NCI-H345 (cell line): Measurements from ENCODE around the gene CCL24.
"Not testable (repeated sequence)": the region's sequence is repeated elsewhere in the genome, so short reads cannot be mapped to it uniquely, and the experiment has no call there.

Experiments used
- DNase-seq: peaks from one replicate; lab custom pipeline; 2025; lab: John Stamatoyannopoulos, UW

The CCL24 gene, protein sequence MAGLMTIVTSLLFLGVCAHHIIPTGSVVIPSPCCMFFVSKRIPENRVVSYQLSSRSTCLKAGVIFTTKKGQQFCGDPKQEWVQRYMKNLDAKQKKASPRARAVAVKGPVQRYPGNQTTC

DNA sequence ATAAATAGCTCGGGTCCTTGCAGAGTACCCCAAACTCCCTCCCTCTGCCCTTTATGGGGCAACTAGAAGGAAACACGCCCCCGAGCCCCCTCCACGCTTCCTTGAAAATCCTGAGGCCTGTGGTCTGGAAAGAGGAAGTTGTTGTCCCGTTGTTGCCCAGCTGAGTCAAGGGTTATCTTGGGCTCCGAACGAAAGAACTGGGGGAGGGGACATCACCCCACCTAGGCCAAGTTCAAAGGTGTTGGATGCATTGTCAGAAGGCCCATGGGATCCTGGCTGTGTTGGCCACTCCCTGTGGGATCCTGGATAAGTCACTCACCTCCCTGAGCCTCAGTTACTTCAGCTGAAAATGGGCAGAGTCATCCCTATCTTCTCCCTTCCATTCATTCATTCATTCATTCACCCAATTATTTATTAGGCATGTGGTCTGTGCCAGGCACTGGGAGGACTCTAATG lies at the start of gene CCL24:
Gene CCL24 (minus strand): TSS at position 26 of the 456 bp plus-strand sequence. CDS start 91 bp downstream, outside the sequence.
- no peak for DNase-seq

DNA sequence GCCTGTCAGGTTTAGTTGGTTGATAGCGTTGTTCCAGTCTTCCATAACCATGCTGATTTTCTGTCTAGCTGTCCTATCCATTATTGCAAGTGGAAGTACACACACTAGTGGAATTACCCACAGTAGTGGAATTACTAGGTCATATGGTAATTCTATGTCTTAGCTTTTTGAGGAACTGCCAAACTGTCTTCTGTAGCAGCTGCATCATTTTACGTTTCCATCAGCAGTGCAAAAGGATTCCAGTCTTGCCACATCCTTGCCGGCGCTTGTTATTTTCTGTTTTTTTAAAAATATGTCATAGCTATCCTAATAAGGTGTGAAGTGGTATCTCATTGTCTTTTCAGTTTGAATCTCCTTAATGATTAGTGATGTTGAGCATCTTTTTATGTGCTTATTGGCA lies 48.0 kb upstream of the CCL24 start:
- DNase-seq: no peak

DNA sequence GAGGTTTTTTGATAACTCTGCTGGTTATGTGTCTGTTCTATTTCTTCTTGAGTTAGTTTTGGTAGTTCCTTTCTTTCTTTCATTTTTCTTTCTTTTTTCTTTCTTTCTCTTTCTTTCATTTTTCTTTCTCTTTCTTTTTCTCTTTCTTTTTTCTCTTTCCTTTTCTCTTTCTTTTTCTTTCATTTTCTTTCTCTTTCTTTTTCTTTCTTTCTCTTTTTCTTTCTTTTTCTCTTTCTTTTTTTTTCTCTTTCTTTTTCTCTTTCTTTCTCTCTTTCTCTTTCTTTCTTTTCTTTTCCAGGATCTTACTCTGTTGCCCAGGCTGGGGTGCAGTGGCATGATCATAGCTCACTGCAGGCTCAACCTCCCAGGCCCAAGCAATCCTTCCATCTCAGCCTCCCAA lies 44.8 kb upstream of the CCL24 start:
- no peak for DNase-seq

DNA sequence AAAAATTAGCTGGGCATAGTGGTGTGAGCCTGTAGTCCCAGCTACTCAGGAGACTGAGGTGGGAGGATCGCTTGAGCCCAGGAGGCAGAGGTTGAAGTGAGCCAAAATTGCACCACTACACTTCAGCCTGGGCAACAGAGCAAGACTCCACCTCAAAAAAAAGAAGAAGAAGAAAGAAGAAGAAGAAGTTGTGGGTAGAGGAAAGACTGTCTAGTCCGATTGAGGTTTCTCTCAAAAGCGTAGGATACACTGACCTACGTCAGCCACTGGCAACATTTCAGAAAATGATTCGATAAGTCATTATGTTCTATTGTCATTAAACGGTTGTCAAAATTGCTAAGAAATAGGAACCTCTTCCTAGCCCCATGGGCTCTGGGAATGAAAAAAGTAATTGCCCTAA lies 42.9 kb upstream of the CCL24 start:
- DNase-seq: no peak

DNA sequence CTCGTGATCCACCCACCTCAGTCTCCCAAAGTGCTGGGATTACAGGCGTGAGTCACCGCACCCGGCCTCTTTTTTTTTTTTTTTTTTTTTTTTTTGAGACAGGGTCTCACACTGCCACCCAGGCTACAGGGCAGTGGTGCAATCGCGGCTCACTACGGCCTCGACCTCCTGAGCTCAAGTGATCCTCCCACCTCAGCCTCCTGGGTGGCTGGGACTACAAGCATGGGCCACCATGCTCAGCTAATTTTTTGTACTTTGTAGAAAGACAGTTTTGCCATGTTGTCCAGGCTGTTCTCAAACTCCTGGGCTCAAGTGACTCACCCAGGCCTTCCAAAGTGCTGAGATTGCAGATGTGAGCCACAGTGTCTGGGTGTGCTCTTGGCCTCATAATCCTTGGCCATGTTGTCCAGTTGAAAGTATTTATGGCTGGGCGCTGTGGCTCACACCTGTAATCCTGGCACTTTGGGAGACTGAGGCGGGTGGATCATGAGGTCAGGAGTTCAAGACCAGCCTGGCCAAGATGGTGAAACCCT lies 41.3 kb upstream of the CCL24 start:
- DNase-seq: not testable (repeated sequence)

DNA sequence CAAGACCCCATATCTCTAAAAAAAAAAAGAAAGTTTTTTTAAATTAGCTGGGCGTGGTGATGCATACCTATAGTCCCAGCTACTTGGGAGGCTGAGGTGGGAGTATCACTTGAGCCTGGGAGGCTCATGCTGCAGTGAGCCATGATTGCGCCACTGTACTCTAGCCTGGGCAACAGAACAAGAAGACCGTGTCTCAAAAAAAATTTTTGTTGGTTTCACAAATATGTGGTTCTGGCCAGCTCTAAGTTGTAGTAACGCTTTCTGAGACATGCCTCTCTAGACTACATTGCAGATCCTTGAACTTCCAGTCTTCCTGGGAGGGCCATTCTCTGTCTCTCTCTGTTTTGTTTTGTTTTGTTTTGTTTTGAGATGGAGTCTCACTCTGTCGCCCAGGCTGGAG lies 40.6 kb upstream of the CCL24 start:
- DNase-seq: no peak

DNA sequence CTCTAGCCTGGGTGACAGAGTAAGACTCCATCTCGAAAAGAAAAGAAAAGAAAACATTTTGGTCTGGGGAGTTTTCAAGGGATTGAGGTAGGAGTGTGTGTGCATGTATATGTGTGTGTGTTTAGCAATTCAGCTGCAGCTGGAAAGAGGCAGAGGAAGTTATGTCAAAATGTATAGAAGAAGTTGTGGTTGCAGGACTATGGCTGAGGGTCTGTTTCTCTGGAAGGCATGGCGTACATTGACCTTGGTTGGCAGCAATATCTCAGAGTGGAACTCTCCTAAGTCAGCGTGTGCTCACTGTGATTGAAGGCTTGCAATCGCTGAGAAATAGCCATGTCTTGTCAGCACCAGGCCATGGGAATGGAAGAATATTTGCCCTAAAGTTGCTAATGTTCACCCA lies 36.6 kb upstream of the CCL24 start:
- DNase-seq: no peak

DNA sequence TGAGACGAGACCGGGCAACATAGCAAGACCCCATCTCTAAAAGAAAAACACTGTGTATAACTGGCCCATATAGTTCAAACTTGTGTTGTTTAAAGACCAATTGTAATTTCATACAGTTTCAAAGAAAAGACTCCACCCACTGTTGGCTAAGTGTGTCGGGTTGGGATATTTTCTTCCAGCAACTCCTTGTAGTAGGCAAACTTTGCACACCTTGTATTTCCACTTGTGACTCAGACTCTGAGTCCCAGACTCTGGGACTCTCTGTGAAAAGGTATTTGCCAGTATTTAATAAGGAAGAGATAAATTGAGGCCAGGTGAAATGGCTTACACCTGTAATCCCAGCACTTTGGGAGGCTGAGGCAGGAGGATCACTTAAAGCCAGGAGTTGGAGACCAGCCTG lies 36.0 kb upstream of the CCL24 start:
- DNase-seq: no peak

DNA sequence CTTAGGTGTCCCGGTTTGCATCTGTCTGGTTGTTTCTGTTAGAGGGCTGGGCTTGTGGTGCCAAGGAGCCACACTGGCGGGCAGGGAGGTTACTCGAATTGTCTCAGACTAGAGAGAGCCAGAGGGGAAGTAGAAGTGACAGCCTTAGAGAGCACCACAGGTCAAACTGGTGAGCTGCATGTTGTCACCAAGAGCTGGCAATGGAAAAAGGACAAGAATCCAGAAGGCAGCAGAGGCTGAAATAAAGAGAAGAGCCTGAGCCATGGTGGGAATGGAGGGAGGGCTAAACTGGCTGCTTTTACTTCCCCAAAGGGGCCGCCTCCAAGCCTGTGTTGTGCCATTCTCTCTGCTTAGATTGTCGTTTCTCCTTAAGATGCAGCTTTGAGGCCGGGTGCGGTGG lies 34.1 kb upstream of the CCL24 start:
- DNase-seq: no peak

DNA sequence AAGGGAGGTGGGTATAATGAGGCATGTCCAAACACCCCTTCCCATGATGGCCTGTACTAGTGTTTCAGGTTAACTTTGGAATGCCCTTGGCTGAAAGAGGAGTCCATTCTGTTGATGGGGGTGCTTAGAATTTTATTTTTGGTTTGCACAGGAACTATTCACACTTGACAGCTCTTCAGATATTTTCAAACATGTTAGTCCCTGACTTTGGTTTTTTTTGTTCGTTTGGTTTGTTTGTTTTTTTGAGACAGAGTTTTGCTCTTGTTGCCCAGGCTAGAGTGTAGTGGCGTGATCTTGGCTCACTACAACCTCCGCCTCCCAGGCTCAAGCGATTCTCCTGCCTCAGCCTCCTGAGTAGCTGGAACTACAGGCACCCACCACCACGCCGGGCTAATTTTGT lies 31.5 kb upstream of the CCL24 start:
- not testable (repeated sequence) for DNase-seq

DNA sequence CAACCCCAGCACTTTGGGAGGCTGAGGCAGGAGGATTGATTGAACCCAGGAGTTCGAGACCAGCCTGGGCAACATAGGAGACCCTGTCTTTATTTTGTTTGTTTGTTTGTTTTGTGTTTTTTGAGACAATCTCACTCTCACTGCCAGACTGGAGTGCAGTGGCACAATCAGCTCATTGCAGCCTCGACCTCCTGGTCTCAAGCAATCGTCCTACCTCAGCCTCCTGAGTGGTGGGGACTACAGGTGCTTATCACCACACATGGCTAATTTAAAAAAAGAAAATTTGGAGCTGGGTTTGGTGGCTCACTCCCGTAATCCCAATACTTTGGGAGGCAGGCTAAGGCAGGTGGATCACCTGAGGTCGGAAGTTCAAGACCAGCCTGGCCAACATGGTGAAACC lies 30.6 kb upstream of the CCL24 start:
- no peak for DNase-seq

DNA sequence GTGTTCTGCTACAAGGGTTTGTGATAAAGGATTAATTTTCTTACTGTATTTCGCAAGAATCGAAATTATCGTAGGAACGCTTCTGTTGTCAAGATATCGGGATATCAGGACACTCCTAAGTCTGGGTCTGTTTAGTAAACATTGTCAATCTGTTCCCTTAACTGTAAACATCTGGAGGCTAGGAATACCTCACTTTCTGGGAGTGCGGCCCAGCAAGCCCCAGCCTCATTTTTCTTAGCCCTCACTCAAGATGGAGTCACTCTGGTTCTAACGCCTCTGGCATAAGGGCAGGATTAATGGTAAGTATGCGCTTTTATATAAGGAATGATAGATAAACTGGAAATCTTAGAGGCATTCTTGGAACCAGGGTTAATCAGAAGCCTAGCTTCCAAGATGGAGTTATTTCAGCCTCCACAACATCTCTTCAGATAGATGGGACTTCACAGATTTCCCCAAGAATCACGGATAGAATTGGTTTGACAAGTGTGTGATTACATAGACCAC lies 30.1 kb upstream of the CCL24 start:
- no peak for DNase-seq

DNA sequence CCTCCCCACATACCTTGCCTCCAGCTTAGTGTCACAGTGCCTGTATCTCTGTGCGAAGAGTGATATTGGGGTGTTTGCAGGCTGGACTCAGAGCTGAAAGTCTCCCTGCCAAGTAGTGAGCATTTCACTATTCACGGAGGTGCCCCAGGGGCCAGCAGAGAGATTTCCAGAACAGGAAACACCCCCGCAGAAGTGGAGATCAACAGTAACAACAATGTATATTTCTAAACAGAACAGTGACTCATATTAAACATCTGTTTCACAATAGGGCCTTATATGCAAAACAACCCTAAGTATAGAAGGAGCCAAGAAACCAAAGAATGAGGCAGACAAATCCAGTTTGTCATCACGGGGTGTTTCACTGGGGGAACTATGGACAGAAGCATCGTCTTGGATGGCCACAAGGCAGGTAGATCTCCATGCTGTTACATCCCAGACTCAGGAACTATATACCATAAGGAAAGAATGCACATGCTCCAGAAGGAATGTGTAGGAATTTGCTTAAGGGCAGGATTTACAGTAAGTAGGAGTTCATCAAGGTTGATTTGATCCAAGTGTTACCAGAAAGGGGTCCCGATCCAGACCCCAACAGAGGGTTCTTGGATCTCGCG lies 29.3 kb upstream of the CCL24 start:
- DNase-seq: no peak

DNA sequence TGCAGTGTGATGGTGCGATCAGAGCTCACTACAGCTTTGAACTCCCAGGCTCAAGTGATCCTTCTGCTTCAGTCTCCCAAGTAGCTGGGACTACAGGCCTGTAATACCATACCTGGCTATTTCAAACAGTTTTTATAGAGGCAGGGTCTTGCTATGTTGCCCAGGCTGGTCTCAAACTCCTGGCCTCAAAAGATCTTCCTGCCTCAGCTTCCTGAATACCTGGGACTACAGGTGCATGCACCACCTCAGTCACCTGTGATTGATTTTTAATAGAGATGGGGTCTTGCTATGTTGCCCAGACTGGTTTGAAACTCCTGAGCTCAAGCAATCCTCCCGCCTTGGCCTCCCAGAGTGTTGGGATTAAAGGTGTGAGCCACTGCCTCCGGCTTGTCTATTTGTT lies 26.4 kb upstream of the CCL24 start:
- DNase-seq: no peak

DNA sequence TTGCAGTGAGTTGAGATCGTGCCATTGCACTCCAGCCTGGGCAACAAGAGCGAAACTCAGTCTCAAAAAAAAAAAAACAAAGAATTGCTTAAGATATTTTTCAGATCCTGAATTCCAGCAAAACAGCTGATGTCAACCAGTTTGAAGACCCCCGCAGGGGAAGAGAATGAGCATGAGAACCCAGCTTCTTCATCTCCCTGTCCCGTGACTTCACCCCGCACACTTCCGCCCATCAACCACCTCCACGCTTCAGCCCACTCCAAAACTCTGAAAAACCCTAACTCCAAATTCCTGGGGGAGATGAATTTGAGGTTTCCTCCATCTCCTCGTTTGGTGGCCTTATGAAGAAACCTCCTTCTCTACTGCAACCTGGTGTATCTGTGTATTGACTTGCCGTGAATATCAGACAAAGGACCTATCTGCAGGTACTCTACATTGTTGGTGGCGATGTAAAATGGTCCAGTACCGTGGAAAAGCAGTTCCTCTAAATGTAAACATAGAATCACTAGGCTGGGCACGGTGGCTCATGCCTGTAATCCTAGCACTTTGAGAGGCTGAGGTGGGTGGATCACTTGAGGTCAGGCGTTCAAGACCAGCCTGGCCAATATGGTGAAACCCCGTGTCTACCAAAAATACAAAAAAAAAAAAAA lies 24.8 kb upstream of the CCL24 start:
- DNase-seq: not testable (repeated sequence)

DNA sequence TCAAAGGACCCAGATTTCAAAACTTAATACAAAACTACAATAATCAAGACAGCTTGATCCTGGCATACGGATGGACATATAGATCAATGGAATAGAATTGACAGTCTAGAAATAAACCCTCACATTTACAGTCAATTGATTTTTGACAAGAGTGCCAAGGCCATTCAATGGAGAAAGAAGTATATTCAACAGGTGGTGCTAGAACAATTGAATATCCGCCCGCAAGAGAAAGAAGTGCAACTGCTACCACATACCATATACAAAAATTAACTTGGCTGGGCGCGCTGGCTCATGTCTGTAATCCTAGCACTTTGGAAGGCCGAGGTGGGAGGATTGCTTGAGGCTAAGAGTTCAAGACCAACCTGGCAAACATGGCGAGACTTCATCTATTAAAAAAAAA lies 23.2 kb upstream of the CCL24 start:
- no peak for DNase-seq

DNA sequence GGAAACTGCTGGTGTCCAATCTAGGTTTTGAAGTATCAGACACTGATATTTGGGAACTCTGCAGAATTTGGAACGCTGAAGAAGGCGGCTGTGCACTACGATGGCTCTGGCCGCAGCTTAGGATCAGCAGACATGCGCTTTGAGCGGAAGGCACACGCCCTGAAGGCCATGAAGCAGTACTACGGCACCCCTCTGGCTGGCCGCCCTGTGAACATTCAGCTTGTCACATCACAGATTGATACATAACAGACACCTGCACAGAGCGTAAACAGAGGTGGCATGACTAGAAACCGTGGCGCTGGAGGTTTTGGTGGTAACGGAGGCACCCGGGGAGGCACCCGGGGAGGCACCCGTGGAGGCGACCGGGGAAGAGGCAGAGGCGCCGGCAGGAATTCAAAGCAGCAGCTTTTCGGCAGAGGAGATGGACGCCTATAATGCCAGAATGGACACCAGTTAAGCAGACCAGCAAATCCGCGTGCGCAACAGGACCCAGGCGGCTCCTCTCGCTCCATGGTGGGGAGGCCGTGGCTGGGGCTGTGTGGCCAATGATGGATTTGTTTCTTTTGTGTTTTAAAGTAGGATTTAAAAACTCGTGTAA lies 22.2 kb upstream of the CCL24 start:
- peak; percentile 27 for DNase-seq

DNA sequence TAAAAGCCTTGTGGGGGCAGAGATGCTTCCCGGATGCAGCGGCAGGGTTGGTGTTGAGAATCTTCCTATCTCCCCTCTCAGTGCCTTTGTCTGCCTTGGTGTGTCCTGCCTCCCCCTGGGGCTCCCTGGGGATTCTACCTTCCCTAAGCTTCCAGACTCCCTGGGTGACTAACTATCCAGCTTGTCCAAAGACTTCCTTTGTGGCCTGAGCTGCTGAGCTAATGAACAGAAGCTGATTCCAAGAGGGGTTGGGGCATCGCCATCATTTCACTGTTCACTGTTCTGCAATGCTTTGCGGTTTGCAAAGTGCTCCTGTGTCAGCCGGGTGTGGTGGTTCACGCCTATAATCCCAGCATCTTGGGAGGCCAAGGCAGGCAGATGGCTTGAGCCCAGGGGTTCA lies 20.1 kb upstream of the CCL24 start:
- not testable (repeated sequence) for DNase-seq

DNA sequence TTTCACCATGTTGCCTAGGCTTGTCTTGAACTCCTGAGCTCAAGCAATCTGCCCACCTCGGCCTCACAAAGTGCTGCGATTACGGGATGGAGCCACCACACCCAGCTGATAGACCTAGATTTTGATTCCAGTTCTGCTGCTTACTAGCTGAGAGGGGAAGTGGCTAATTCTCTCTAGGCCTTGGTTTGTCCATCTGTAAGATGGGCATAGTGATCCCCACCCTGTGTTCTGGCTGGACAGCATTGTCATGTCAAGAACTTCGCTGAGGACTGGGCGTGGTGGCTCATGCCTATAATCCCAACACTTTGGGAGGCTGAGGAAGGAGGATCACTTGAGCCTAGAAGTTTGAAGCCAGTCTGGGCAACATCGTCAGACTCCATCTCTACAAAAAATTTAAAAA lies 17.4 kb upstream of the CCL24 start:
- no peak for DNase-seq

DNA sequence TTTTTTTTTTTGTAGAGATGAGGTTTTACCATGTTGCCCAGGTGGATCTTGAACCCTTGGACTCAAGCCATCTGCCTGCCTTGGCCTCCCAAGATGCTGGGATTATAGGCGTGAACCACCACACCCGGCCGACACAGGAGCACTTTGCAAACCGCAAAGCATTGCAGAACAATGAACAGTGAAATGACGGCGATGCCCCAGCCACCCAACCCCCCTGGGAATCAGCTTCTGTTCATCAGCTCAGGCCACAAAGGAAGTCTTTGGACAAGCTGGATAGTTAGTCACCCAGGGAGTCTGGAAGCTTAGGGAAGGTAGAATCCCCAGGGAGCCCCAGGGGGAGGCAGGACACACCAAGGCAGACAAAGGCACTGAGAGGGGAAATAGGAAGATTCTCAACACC lies 16.1 kb upstream of the CCL24 start:
- DNase-seq: peak; percentile 5

DNA sequence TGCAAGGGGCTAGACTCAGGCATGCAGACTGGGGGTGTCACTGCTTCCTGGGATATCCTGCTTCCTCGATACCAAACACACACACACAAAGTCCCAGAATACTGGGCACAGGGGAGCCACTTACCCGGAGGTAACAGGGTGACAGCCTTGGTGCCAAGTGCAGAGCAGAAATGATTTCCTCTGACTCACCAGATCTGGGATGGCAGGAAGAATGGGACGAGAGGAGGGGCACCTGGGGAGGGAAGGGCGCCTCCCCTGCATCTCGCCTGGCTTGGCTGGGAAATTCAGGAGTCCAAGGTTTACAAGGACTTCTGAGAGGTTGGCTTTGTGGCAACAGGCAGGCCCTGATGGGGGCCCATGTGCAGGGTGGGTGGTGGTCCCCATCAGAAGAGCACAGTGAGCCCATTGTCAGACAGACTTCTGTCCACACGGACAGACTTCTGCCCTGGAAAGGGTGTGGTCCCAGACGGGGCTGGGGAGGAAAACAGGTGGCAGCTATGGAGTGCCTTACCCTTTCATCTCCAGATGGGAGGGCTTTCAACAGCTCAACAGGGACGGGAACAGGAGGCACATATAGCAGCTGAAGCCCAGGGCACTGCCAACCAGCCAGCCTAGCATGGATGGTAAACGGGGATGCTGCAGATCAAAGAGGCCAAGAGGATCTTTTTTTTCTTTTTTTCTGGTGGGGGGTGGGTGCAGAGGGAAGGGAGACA lies 9.7 kb upstream of the CCL24 start:
- no peak for DNase-seq

DNA sequence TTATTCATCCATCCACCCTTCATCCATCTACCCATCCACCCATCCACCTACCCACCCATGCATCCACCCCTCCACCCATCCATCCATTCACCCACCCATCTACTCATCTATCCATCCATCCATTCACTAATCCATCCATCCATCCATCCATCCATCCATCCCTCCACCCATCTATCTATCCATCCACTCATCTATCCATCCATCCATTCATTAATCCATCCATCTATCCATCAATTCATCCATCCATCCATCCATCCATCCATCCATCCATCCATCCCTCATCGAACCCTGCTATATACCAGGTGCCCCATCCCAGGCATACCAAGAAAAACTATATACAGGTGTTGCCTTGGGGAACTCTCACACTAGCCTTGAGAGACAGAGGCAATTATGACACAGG lies 7.1 kb upstream of the CCL24 start:
- DNase-seq: no peak
